Fibroblast of pulmonary artery (primary cell): Measurements from ENCODE around the gene MAP3K19.

ENCODE experiments used
- DNase-seq: peaks from one replicate; pipeline ENCODE4 v3.0.0-alpha.2; 2010; ENCODE audit warnings: low read depth
- H3K4me3 ChIP-seq: replicated peaks from 2 replicates; pipeline ENCODE4 v1.5.1; 2011; ENCODE audit warnings: low read depth, mild to moderate bottlenecking, control low read depth, low read length, moderate library complexity
- TF ChIP-seq, protein P1 (sequence below): IDR thresholded peaks from 2 replicates; pipeline ENCODE4 v1.5.1; 2011; ENCODE audit warnings: mild to moderate bottlenecking, control low read depth, low read length, inconsistent platforms; ENCODE audit errors: missing control alignments

The MAP3K19 gene

DNA sequence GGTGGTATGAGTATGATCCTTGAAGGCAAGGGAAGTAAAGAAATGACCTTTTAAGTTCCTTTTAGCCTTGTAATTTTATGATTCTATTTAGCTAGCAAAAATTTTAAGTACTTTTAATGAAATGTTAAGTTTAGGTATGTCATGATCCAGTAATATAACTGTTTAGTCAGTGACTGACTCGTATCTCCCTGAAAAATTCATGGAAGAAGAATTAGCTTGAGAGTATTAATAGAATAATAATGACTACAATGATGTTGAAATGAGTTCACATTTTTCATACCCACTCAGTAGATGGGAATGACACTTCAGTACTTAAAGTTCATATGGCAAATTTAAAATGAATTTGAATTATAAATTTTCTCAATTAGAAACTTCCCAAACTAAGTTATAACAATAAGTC is 19.5 kb upstream of the MAP3K19 start:
- H3K4me3 ChIP-seq = no peak overlapping the region
- TF ChIP-seq, protein P1, sequence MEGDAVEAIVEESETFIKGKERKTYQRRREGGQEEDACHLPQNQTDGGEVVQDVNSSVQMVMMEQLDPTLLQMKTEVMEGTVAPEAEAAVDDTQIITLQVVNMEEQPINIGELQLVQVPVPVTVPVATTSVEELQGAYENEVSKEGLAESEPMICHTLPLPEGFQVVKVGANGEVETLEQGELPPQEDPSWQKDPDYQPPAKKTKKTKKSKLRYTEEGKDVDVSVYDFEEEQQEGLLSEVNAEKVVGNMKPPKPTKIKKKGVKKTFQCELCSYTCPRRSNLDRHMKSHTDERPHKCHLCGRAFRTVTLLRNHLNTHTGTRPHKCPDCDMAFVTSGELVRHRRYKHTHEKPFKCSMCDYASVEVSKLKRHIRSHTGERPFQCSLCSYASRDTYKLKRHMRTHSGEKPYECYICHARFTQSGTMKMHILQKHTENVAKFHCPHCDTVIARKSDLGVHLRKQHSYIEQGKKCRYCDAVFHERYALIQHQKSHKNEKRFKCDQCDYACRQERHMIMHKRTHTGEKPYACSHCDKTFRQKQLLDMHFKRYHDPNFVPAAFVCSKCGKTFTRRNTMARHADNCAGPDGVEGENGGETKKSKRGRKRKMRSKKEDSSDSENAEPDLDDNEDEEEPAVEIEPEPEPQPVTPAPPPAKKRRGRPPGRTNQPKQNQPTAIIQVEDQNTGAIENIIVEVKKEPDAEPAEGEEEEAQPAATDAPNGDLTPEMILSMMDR = no peak
- peak; percentile 8 for DNase-seq

DNA sequence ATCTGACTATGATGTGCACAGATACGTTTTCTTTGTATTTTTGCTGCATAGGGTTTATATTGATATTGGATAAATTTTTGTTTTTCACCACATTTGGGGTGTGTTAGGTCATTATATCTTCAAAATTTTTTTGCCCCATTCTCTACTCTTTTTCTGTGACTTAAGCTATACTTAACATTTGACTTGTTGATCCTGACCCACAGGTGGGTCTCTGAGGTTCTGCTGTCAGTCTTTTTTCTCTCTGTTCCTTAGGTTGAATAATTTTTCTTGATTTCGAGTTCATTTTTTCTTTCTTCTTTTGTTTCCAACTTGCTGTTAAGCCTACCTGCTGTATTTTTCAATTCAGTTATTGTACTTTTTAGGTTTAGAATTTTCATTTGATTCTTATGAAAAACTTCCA is 16.9 kb upstream of the MAP3K19 start:
- DNase-seq = no peak
- no peak overlapping the region for H3K4me3 ChIP-seq
- TF ChIP-seq, protein P1 = no peak

DNA sequence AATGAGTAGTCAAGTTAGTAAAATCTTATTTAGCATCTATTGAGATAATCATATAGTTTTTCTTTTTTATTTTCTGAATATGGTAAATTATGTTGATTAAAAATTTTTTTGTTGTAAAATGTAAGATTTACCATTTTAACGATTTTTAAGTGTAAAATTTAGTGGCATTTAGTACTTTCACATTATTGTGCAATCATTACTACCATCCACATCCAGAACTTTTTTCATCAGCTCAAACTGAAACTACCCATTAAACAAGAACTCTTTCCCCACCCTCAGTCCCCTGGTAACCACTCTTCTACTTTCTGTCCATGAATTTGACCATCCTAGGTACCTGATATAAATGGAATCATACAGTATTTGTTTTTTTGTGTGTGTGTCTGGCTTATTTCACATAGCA is 16.0 kb upstream of the MAP3K19 start:
- TF ChIP-seq, protein P1 = no peak
- H3K4me3 ChIP-seq = no peak overlapping the region
- DNase-seq = no peak

DNA sequence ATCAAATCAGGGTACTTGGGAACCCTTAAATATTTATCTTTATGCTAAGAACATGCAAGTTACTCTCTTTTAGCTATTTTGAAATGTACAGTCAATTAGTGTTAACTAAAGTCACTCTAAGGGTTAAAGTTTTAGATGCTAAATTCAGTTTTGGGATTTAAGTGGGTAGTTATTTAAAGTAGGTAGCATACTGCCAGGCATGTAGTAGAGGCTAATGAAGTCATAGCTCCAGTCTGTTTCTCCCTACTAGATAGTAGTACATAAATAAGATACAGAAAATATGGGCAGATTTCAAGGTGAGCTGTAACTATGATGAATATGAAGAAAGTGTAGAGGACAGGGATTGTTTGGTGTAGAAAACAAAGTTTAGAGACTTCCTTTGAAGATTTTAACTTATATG is 12.3 kb upstream of the MAP3K19 start:
- no peak overlapping the region for H3K4me3 ChIP-seq
- TF ChIP-seq, protein P1 = no peak
- DNase-seq = no peak

DNA sequence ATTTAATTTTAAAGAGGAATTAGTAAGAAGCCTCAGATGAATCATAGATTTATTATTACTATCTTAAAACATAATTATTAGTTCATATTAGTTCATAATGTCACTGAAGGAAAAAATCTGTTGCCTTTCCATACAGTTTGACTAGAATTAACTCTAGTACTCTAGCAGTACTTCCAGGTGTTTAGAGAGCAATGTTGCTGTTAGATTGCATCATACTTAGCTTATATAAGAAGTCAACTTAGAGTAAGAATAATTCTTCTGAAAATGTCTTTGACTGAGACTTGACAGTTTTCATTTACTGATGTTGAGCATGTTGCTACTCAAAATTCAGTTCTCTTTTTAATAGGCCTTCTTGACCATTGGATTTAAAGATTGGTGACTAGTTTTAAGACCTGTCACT is 9.5 kb upstream of the MAP3K19 start:
- TF ChIP-seq, protein P1 = no peak
- DNase-seq = peak; percentile 21
- H3K4me3 ChIP-seq = no peak overlapping the region

DNA sequence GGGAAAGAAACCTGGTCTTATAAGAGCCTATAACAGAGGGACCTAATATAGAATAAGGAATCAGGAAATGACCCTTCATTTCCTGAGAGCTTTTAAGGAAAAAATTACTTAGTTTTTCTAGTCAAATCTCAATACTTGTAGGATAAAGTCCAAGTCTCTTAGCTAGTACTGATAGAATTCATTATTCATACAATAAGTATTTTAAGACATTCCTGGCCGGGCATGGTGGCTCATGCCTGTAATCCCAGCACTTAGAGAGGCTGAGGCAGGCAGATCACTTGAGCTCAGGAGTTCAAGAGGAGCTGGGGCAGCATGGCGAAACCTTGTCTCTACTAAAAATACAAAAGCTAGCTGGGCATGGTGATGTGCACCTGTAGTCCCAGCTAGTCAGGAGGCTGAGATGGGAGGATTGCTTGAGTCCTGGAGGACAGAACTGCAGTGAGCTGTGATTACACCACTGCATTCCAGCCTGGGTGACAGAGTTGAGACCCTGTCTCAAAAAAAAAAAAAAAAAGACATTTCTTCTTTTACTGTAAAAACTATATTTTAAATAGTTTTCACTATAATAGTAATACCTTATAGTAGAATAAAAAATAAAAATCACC is 8.0 kb upstream of the MAP3K19 start:
- DNase-seq = peak; percentile 68
- no peak overlapping the region for H3K4me3 ChIP-seq
- TF ChIP-seq, protein P1 = no peak

DNA sequence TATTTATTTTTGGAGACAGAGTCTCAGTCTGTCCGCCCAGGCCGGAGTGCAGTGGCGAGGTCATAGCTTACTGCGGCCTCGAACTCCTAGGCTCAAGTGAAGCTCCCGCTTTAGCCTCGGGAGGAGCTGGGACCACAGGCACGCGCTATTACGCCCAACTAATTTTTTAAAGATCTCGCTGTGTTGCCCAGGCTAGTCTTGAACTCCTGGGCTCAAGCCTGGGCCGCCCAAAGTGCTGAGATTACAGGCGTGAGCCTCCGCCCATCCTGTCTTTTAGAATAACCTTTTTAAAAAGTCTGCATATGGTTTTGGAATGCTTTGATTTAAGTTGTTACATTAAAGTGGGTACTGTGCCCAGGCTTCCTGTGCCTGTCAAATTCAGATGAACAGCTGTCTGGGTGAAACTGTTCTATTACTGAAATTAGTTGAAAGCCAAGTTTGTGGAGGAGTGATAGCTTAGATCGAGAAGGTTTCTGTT is 5.8 kb upstream of the MAP3K19 start:
- DNase-seq = peak; percentile 10
- TF ChIP-seq, protein P1 = no peak
- peak overlapping the region; percentile 99 for H3K4me3 ChIP-seq
